Loucy (cell line): ENCODE results near the gene PTCD1.

Experiments used
- EZH2phosphoT487 ChIP-seq: fragments of 200-600 bp; IDR thresholded peaks from 2 replicates; pipeline ENCODE4 v1.6.1; 2018; ENCODE audit warnings: antibody characterized with exemption, mild to moderate bottlenecking, moderate library complexity, borderline replicate concordance
- TF ChIP-seq, protein P1 (sequence below): fragments of 200-600 bp; sonication (generic); conservative IDR thresholded peaks from 2 replicates; pipeline ENCODE4 v1.5.1; 2014; ENCODE audit warnings: mild to moderate bottlenecking, antibody characterized with exemption, low read length

DNA sequence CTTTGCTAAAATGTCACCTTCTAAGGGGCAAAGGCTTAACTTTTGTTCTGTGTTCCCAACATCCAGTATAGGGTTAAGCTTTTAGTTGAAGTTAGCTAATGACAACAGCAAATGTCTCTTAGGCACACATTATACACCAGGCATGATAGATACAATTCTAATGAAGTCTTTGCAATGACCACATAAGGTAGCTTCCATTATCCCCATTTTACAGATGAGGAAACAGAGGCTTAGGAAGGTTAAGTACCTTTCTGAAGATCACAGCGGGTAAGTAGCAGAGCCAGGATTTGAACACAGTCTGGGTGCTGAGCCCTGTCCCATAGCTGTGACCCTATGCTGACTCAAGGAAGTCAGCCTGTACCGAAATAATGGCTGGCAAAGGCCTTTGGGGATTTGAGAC lies 28.0 kb downstream of the PTCD1 start:
- TF ChIP-seq, protein P1, sequence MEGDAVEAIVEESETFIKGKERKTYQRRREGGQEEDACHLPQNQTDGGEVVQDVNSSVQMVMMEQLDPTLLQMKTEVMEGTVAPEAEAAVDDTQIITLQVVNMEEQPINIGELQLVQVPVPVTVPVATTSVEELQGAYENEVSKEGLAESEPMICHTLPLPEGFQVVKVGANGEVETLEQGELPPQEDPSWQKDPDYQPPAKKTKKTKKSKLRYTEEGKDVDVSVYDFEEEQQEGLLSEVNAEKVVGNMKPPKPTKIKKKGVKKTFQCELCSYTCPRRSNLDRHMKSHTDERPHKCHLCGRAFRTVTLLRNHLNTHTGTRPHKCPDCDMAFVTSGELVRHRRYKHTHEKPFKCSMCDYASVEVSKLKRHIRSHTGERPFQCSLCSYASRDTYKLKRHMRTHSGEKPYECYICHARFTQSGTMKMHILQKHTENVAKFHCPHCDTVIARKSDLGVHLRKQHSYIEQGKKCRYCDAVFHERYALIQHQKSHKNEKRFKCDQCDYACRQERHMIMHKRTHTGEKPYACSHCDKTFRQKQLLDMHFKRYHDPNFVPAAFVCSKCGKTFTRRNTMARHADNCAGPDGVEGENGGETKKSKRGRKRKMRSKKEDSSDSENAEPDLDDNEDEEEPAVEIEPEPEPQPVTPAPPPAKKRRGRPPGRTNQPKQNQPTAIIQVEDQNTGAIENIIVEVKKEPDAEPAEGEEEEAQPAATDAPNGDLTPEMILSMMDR = no peak
- no peak for TF ChIP-seq EZH2phosphoT487
